Heart left ventricle (tissue), 16 donors: ENCODE measurements around the gene DPP10. TPM values are rescaled to one million over a fixed set of nuclear protein-coding genes. Genes with fewer than 3 reads are reported as not detected.

Source experiments
- ATAC-seq, 4 donors: fragments of 200-7000 bp; cut with Tn5 transposase; one replicate each; pipeline ENCODE4 v1.9.1; 2020 to 2022; ENCODE audit warnings: moderate library complexity in 4 of 4, mild to moderate bottlenecking in 3 of 4, moderate number of reproducible peaks in 1 of 4
- DNase-seq, 5 donors: peaks; one replicate each; pipeline ENCODE4 v3.0.0-alpha.2; 2020
- H3K27ac ChIP-seq, 12 donors: fragments of 200-600 bp; sonication (generic) in 4 of 12; one replicate each; pipeline versions ENCODE4 v1.5.0 to v1.8.0; 2016 to 2022; ENCODE audit warnings: mild to moderate bottlenecking in 2 of 12
- H3K27me3 ChIP-seq, 9 donors: fragments of 200-600 bp; sonication (generic) in 2 of 9; one replicate each; pipeline versions ENCODE4 v1.5.1 to v1.8.0; 2016 to 2022; ENCODE audit warnings: mild to moderate bottlenecking in 3 of 9
- H3K36me3 ChIP-seq, 9 donors: fragments of 200-600 bp; sonication (generic) in 2 of 9; one replicate each; pipeline versions ENCODE4 v1.5.0 to v1.8.0; 2018 to 2022; ENCODE audit warnings: mild to moderate bottlenecking in 2 of 9
- H3K4me1 ChIP-seq, 12 donors: fragments of 200-600 bp; sonication (generic) in 4 of 12; one replicate each; pipeline versions ENCODE4 v1.5.0 to v1.8.0; 2016 to 2022; ENCODE audit warnings: mild to moderate bottlenecking in 3 of 12
- H3K4me3 ChIP-seq, 12 donors: fragments of 200-600 bp; sonication (generic) in 4 of 12; one replicate each; pipeline versions ENCODE4 v1.5.0 to v1.8.0; 2017 to 2022; ENCODE audit warnings: mild to moderate bottlenecking in 9 of 12, moderate library complexity in 4 of 12
- H3K9me3 ChIP-seq, 12 donors: fragments of 200-600 bp; sonication (generic) in 4 of 12; one replicate each; pipeline versions ENCODE4 v1.5.0 to v1.8.0; 2016 to 2022; ENCODE audit warnings: mild to moderate bottlenecking in 1 of 12
- POLR2A ChIP-seq, 2 donors: fragments of 450-650 bp; IDR thresholded peaks; one replicate each; pipeline ENCODE4 v1.6.1; 2017; ENCODE audit warnings: antibody characterized with exemption in 2 of 2, mild to moderate bottlenecking in 2 of 2, moderate library complexity in 2 of 2
- WGBS, 4 donors: extraction: QIAGEN DNeasy Blood & Tissue Kit in 2 of 4; methylation state at CpG; one replicate each; pipeline versions ENCODE4 v1.1.5 to v1.1.7; 2013 to 2018; 5-methylcytosine and 5-hydroxymethylcytosine counted together
- intact Hi-C, 10 donors: fragments of 100-400 bp; cut with DNase I; formaldehyde crosslinking; loops; one replicate each; pipeline versions ENCODE4 v1.11.1 to v1.14.2; 2022
- polyA plus RNA-seq, 2 donors: library from polyadenylated mRNA; stranded (reverse); fragments of 200-250 nt; gene quantifications; one replicate each; pipeline ENCODE4 v1.2.3, GENCODE V29; 2013
- total RNA-seq, 9 donors: library from RNA; depleted of rRNA in 2 of 9; stranded (reverse); fragments of >200 nt in 2 of 9; fragmentation: NEBNext Ultra II Directional in 3 of 9; extraction: Animal tissue kit (Norgen Biotek cat#: 25700) in 3 of 9; gene quantifications; one replicate each; pipeline versions ENCODE4 v1.1.0 to v1.2.4, GENCODE V29; 2016 to 2023
- TF ChIP-seq, protein P1 (sequence below), 12 donors: fragments of 200-600 bp; sonication (generic) in 4 of 12; IDR thresholded peaks; one replicate each; pipeline versions ENCODE4 v1.5.0 to v1.8.0; 2018 to 2022; ENCODE audit warnings: antibody characterized with exemption in 12 of 12, mild to moderate bottlenecking in 5 of 12
- donor health status: ischemic (EF 13 %, LVEDD 7.1; RV severe dilation, severe dysfunction).
- donor health status: healthy with polysubstance abuse.
- donor health status: DM: no; HTN: yes; CAD: no.
- donor health status: DM: no; HTN: no; CAD: no.
- donor health status: ischemic (EF 25% LVEDD 6.9; RV normal size, moderate dysfunction).
- donor health status: ischemic (EF 25% LVEDD 5.7; RV mildly dilated, moderate dysfunction).
- donor health status: healthy.
- donor health status: DM: yes; HTN: yes; CAD: no.
- donor health status: ischemic (EF 35%, LVEDD 5.7; RV mildly dilated, moderate dysfunction).
- donor health status: nonischemic (EF 11% LVEDD 7.7; RV severe dilation, severe dysfunction).
- donor health status: DM: yes; HTN: yes; CAD: no.
- donor health status: PGD.
- donor health status: ischemic (EF 29% LVEDD 5.4; RV normal size, mild dysfunction).
- donor health status: nonischemic (EF 23%, LVEDD 6.1; RV moderate dilation, normal function).

Gene DPP10
- total and polyA plus RNA-seq, 11 donors: 0.88 TPM; not detected in 10

GRCh38 chr2:115412501-115412900, 970.1 kb downstream of the DPP10 start:
- no peak for DNase-seq
- no peaks in the 10 kb centered on the region for H3K36me3 ChIP-seq
- no peak overlapping the region for H3K4me3 ChIP-seq
- intact Hi-C loops: no loop called here
- TF ChIP-seq, protein P1, sequence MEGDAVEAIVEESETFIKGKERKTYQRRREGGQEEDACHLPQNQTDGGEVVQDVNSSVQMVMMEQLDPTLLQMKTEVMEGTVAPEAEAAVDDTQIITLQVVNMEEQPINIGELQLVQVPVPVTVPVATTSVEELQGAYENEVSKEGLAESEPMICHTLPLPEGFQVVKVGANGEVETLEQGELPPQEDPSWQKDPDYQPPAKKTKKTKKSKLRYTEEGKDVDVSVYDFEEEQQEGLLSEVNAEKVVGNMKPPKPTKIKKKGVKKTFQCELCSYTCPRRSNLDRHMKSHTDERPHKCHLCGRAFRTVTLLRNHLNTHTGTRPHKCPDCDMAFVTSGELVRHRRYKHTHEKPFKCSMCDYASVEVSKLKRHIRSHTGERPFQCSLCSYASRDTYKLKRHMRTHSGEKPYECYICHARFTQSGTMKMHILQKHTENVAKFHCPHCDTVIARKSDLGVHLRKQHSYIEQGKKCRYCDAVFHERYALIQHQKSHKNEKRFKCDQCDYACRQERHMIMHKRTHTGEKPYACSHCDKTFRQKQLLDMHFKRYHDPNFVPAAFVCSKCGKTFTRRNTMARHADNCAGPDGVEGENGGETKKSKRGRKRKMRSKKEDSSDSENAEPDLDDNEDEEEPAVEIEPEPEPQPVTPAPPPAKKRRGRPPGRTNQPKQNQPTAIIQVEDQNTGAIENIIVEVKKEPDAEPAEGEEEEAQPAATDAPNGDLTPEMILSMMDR (IDR thresholded peaks at IDR 0.05): no peak
- no peak for TF ChIP-seq POLR2A (IDR thresholded peaks at IDR 0.05)
- no peaks in the 10 kb centered on the region for H3K4me1 ChIP-seq
- H3K27ac ChIP-seq: no peak overlapping the region
- no peak for ATAC-seq
- WGBS, 4 donors: 0 to 69% (median 10%) methylated on average over 1 of the region's 1 CpG
- no peaks in the 10 kb centered on the region for H3K27me3 ChIP-seq
- H3K9me3 ChIP-seq: peaks cover 0 to 10% (median 0%) of the 10 kb centered on the region in 12 donors

DNA sequence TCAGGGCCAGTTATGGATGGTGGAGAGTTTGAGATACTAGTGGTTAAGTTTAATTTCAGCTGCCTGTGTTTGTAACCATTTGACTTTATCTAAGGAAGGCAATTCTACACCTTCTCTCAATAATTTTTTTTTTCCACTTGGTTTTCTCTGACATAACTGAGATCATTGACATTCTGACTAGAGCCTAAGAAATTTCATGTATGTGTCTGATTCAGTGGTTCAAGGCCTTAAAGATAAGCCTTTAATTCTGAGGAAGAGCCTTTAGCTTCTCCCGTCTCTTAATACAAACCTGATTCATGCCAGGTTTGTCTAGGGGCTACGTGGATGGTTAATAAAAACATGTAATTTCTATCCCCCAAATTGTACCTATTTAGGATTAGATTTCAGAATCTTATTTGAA, 971.4 kb downstream of the DPP10 start:
- intact Hi-C loops: no loop called here
- no peaks in the 10 kb centered on the region for H3K27me3 ChIP-seq
- no peak overlapping the region for H3K27ac ChIP-seq
- WGBS, 4 donors: 68 to 74% (median 70%) methylated on average over 2 of the region's 2 CpGs
- DNase-seq (no peak), ATAC-seq (no peak)
- no peaks in the 10 kb centered on the region for H3K36me3 ChIP-seq
- peaks cover 0 to 10% (median 0%) of the 10 kb centered on the region in 12 donors for H3K9me3 ChIP-seq
- TF ChIP-seq, protein P1 (IDR thresholded peaks at IDR 0.05): no peak
- no peak for TF ChIP-seq POLR2A (IDR thresholded peaks at IDR 0.05)
- no peak overlapping the region for H3K4me3 ChIP-seq
- no peaks in the 10 kb centered on the region for H3K4me1 ChIP-seq

GRCh38 chr2:115414466-115414865, 972.0 kb downstream of the DPP10 start:
- 49 to 57% (median 53%) methylated on average over 2 of the region's 2 CpGs for WGBS, 4 donors

GRCh38 chr2:115422004-115422634, 979.7 kb downstream of the DPP10 start:
- no peak for ATAC-seq
- H3K27me3 ChIP-seq: no peaks in the 10 kb centered on the region
- WGBS, 4 donors: 65 to 75% (median 68%) methylated on average over 3 of the region's 3 CpGs
- no peak overlapping the region for H3K4me3 ChIP-seq
- no peak for DNase-seq
- H3K27ac ChIP-seq: no peak overlapping the region
- H3K9me3 ChIP-seq: peaks cover 0 to 10% (median 0%) of the 10 kb centered on the region in 12 donors
- no peaks in the 10 kb centered on the region for H3K4me1 ChIP-seq
- intact Hi-C loops: no loop called here
- no peaks in the 10 kb centered on the region for H3K36me3 ChIP-seq
- no peak for TF ChIP-seq POLR2A (IDR thresholded peaks at IDR 0.05)
- TF ChIP-seq, protein P1 (IDR thresholded peaks at IDR 0.05): no peak

More at GRCh38 chr2:115414466-115414865, 972.0 kb downstream of the DPP10 start:
- TF ChIP-seq, protein P1 (IDR thresholded peaks at IDR 0.05): no peak
- no peak for TF ChIP-seq POLR2A (IDR thresholded peaks at IDR 0.05)
- no peaks in the 10 kb centered on the region for H3K36me3 ChIP-seq
- DNase-seq: no peak
- H3K9me3 ChIP-seq: peaks cover 0 to 9% (median 0%) of the 10 kb centered on the region in 12 donors
- H3K4me1 ChIP-seq: no peaks in the 10 kb centered on the region
- no peak overlapping the region for H3K4me3 ChIP-seq
- intact Hi-C loops: no loop called here
- no peaks in the 10 kb centered on the region for H3K27me3 ChIP-seq
- H3K27ac ChIP-seq: no peak overlapping the region
- ATAC-seq: no peak
